ENCODE results near the gene MMP25.

Gene MMP25

GRCh38 chr16:3022684-3023414 is 23.5 kb upstream of the MMP25 start:
- Histone ChIP-seq H3K4me1 (ENCODE audit: control insufficient read depth in 1 of 2, insufficient read depth in 2 of 2, low read length in 2 of 2) (peaks cover 30 to 36% of the 10 kb centered on the region in 2 donors), H3K27ac (ENCODE audit: low read depth, low read length) (peak overlapping the region; percentile 95), H3K27me3 (ENCODE audit: control insufficient read depth in 1 of 2, insufficient read depth in 2 of 2, low read length in 2 of 2) (no peaks in the 10 kb centered on the region), H3K9me3 (ENCODE audit: control insufficient read depth in 1 of 2, low read length in 2 of 2) (no peaks in the 10 kb centered on the region), H3K36me3 (ENCODE audit: control insufficient read depth in 1 of 2, insufficient read depth in 2 of 2, low read length in 2 of 2) (peaks cover 13 to 20% of the 10 kb centered on the region in 2 donors), H3K9ac (ENCODE audit: low read depth in 1 of 2, low read length in 2 of 2) (peak overlapping the region; percentile 76 to 80), H3K4me3 (ENCODE audit: low read depth in 1 of 2, low read length in 2 of 2) (peak overlapping the region; percentile 73 to 80)

- Histone ChIP-seq H3K9ac (ENCODE audit: low read depth in 1 of 2, low read length in 2 of 2) (peak overlapping the region; percentile 76 to 80), H3K9me3 (ENCODE audit: control insufficient read depth in 1 of 2, low read length in 2 of 2) (no peaks in the 10 kb centered on the region), H3K4me1 (ENCODE audit: control insufficient read depth in 1 of 2, insufficient read depth in 2 of 2, low read length in 2 of 2) (peaks cover 29 to 37% of the 10 kb centered on the region in 2 donors), H3K4me3 (ENCODE audit: low read depth in 1 of 2, low read length in 2 of 2) (peak overlapping the region; percentile 73 to 80), H3K27ac (ENCODE audit: low read depth, low read length) (peak overlapping the region; percentile 95), H3K27me3 (ENCODE audit: control insufficient read depth in 1 of 2, insufficient read depth in 2 of 2, low read length in 2 of 2) (no peaks in the 10 kb centered on the region), H3K36me3 (ENCODE audit: control insufficient read depth in 1 of 2, insufficient read depth in 2 of 2, low read length in 2 of 2) (peaks cover 13 to 20% of the 10 kb centered on the region in 2 donors)
Observed at GRCh38 chr16:3023415-3023668, 23.0 kb upstream of the MMP25 start.

DNA sequence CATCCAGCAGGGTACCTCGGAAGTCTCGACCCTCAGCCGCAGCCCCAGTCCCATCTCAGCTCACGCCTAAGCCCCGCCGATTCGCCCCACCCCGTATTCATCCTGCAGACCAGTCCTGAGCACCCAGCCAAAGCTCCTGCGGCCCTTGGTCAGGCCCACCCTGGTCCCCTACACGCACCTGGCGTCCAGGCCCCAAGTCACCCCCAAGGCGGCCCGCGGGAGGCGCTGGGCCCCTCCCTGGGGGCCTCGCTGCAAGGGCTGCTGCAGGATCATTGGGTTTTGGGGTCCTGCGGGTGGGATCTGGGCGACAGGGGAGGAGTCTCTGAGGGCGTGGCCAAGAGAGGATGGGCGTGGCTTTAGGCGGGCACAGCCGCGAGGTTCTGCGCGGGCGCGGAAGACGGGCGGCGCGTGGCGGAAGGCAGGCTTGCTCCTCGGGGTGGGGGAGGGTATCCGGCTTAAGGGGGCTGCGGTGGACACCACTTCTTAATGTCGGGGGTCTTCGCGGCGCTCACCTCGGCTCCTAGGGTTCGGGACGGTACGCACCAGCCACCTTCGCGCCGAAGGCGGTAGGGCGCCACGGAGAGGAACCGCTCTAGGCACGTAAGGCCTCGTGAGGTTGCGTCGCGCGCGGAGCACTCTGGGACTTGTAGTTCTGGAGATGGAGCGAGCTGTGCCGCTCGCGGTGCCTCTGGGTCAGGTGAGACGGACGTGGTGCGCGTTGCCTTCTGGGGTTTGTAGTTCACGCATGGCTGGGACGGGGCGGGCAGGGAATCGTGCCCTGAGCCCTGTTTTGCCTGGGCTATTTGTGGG is 22.5 kb upstream of the MMP25 start, which contains the start of the genes HCFC1R1 and THOC6:
Gene HCFC1R1 (minus strand): TSS at position 274 of the 810 bp plus-strand sequence. CDS start 1 bp downstream, at position 273.
Gene THOC6 (plus strand): TSS at position 367 of the 810 bp plus-strand sequence. CDS start 292 bp downstream, at position 659.
- H3K4me3 ChIP-seq (ENCODE audit: low read depth in 1 of 2, low read length in 2 of 2): peak within 1 kb of the TSS; percentile 73 to 80
- H3K27ac ChIP-seq (ENCODE audit: low read depth, low read length): peak within 1 kb of the TSS; percentile 95
- H3K9ac ChIP-seq (ENCODE audit: low read depth in 1 of 2, low read length in 2 of 2): peak within 1 kb of the TSS; percentile 76 to 80
- H3K9me3 ChIP-seq (ENCODE audit: control insufficient read depth in 1 of 2, low read length in 2 of 2): no peaks in the 10 kb centered on the region
- H3K27me3 ChIP-seq (ENCODE audit: control insufficient read depth in 1 of 2, insufficient read depth in 2 of 2, low read length in 2 of 2): peaks cover 0 to 3% of the 10 kb centered on the region in 2 donors
- peaks cover 13 to 20% of the 10 kb centered on the region in 2 donors for H3K36me3 ChIP-seq (ENCODE audit: control insufficient read depth in 1 of 2, insufficient read depth in 2 of 2, low read length in 2 of 2)
- peaks cover 33 to 37% of the 10 kb centered on the region in 2 donors for H3K4me1 ChIP-seq (ENCODE audit: control insufficient read depth in 1 of 2, insufficient read depth in 2 of 2, low read length in 2 of 2)

- H3K27me3 ChIP-seq (ENCODE audit: control insufficient read depth in 1 of 2, insufficient read depth in 2 of 2, low read length in 2 of 2): peaks cover 11 to 15% of the 10 kb centered on the region in 2 donors
- no peak overlapping the region for H3K4me3 ChIP-seq (ENCODE audit: low read depth in 1 of 2, low read length in 2 of 2)
- peaks cover 13 to 20% of the 10 kb centered on the region in 2 donors for H3K36me3 ChIP-seq (ENCODE audit: control insufficient read depth in 1 of 2, insufficient read depth in 2 of 2, low read length in 2 of 2)
- H3K9me3 ChIP-seq (ENCODE audit: control insufficient read depth in 1 of 2, low read length in 2 of 2): no peaks in the 10 kb centered on the region
- H3K27ac ChIP-seq (ENCODE audit: low read depth, low read length): no peak overlapping the region
- H3K4me1 ChIP-seq (ENCODE audit: control insufficient read depth in 1 of 2, insufficient read depth in 2 of 2, low read length in 2 of 2): peaks cover 33 to 39% of the 10 kb centered on the region in 2 donors
- no peak overlapping the region for H3K9ac ChIP-seq (ENCODE audit: low read depth in 1 of 2, low read length in 2 of 2)
Observed at GRCh38 chr16:3025032-3026002, 21.0 kb upstream of the MMP25 start.

DNA sequence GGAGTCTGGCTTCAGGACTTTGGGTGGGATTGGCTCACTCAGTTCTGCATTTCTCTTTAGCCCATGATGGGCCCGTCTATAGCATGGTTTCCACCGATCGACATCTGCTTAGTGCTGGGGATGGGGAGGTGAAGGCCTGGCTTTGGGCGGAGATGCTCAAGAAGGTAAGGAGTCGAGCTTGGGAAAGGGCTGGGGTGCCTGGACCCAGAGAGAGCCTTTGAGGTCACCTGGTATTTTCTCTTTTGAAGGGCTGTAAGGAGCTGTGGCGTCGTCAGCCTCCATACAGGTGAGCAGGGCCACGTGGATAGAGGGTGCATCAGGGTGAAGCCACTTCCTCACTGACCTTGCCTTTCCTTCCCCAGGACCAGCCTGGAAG is 20.4 kb upstream of the MMP25 start:
- Histone ChIP-seq H3K36me3 (ENCODE audit: control insufficient read depth in 1 of 2, insufficient read depth in 2 of 2, low read length in 2 of 2) (peaks cover 13 to 20% of the 10 kb centered on the region in 2 donors), H3K9ac (ENCODE audit: low read depth in 1 of 2, low read length in 2 of 2) (no peak overlapping the region), H3K27me3 (ENCODE audit: control insufficient read depth in 1 of 2, insufficient read depth in 2 of 2, low read length in 2 of 2) (peaks cover 17 to 19% of the 10 kb centered on the region in 2 donors), H3K27ac (ENCODE audit: low read depth, low read length) (no peak overlapping the region), H3K4me3 (ENCODE audit: low read depth in 1 of 2, low read length in 2 of 2) (no peak overlapping the region), H3K9me3 (ENCODE audit: control insufficient read depth in 1 of 2, low read length in 2 of 2) (no peaks in the 10 kb centered on the region), H3K4me1 (ENCODE audit: control insufficient read depth in 1 of 2, insufficient read depth in 2 of 2, low read length in 2 of 2) (peaks cover 33 to 39% of the 10 kb centered on the region in 2 donors)

GRCh38 chr16:3026609-3027488 is 19.5 kb upstream of the MMP25 start:
- Histone ChIP-seq H3K27ac (ENCODE audit: low read depth, low read length) (no peak overlapping the region), H3K36me3 (ENCODE audit: control insufficient read depth in 1 of 2, insufficient read depth in 2 of 2, low read length in 2 of 2) (peaks cover 13 to 20% of the 10 kb centered on the region in 2 donors), H3K9ac (ENCODE audit: low read depth in 1 of 2, low read length in 2 of 2) (no peak overlapping the region), H3K4me1 (ENCODE audit: control insufficient read depth in 1 of 2, insufficient read depth in 2 of 2, low read length in 2 of 2) (peaks cover 28 to 37% of the 10 kb centered on the region in 2 donors), H3K4me3 (ENCODE audit: low read depth in 1 of 2, low read length in 2 of 2) (no peak overlapping the region), H3K9me3 (ENCODE audit: control insufficient read depth in 1 of 2, low read length in 2 of 2) (no peaks in the 10 kb centered on the region), H3K27me3 (ENCODE audit: control insufficient read depth in 1 of 2, insufficient read depth in 2 of 2, low read length in 2 of 2) (peaks cover 17 to 19% of the 10 kb centered on the region in 2 donors)

DNA sequence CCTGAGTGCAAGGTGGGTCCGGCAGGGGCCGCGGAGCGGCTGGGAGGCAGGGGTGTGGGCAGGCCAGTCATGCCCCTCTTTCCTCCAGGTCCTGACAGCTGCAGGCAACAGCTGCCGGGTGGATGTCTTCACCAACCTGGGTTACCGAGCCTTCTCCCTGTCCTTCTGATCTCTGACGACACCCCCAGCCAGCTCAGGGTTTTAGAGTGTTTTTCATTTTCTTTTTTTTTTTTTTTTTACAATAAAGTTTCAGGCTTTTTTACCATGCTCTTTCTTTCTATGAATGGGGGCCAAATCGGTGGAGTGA is 18.9 kb upstream of the MMP25 start:
- Histone ChIP-seq H3K4me3 (ENCODE audit: low read depth in 1 of 2, low read length in 2 of 2) (no peak overlapping the region), H3K9ac (ENCODE audit: low read depth in 1 of 2, low read length in 2 of 2) (no peak overlapping the region), H3K36me3 (ENCODE audit: control insufficient read depth in 1 of 2, insufficient read depth in 2 of 2, low read length in 2 of 2) (peaks cover 13 to 20% of the 10 kb centered on the region in 2 donors), H3K4me1 (ENCODE audit: control insufficient read depth in 1 of 2, insufficient read depth in 2 of 2, low read length in 2 of 2) (peaks cover 28 to 36% of the 10 kb centered on the region in 2 donors), H3K27ac (ENCODE audit: low read depth, low read length) (no peak overlapping the region), H3K27me3 (ENCODE audit: control insufficient read depth in 1 of 2, insufficient read depth in 2 of 2, low read length in 2 of 2) (peaks cover 17 to 21% of the 10 kb centered on the region in 2 donors), H3K9me3 (ENCODE audit: control insufficient read depth in 1 of 2, low read length in 2 of 2) (no peaks in the 10 kb centered on the region)

GRCh38 chr16:3027983-3028715 is 18.2 kb upstream of the MMP25 start:
- no peaks in the 10 kb centered on the region for H3K9me3 ChIP-seq (ENCODE audit: control insufficient read depth in 1 of 2, low read length in 2 of 2)
- H3K4me1 ChIP-seq (ENCODE audit: control insufficient read depth in 1 of 2, insufficient read depth in 2 of 2, low read length in 2 of 2): peaks cover 25 to 32% of the 10 kb centered on the region in 2 donors
- H3K27ac ChIP-seq (ENCODE audit: low read depth, low read length): no peak overlapping the region
- peaks cover 17 to 25% of the 10 kb centered on the region in 2 donors for H3K27me3 ChIP-seq (ENCODE audit: control insufficient read depth in 1 of 2, insufficient read depth in 2 of 2, low read length in 2 of 2)
- H3K4me3 ChIP-seq (ENCODE audit: low read depth in 1 of 2, low read length in 2 of 2): no peak overlapping the region
- peaks cover 13 to 20% of the 10 kb centered on the region in 2 donors for H3K36me3 ChIP-seq (ENCODE audit: control insufficient read depth in 1 of 2, insufficient read depth in 2 of 2, low read length in 2 of 2)
- no peak overlapping the region for H3K9ac ChIP-seq (ENCODE audit: low read depth in 1 of 2, low read length in 2 of 2)
